ENCODE measurements around the gene ANAPC4. TPM values are rescaled to one million over a fixed set of nuclear protein-coding genes. Genes with fewer than 3 reads are reported as not detected.

Gene ANAPC4
- total RNA-seq, 2 donors from 2014 or later, result 41.0 to 41.1 TPM

- Histone ChIP-seq H3K36me3 (no peaks in the 10 kb centered on the region), H3K27me3 (replicated peaks; ENCODE audit: insufficient read depth) (no peaks in the 10 kb centered on the region), H3K27ac (no peak overlapping the region), H3K4me1 (ENCODE audit: control insufficient read depth in 1 of 2, low read depth in 2 of 2) (no peaks in the 10 kb centered on the region), H3K9me3 (no peaks in the 10 kb centered on the region), H3K4me3 (no peak overlapping the region)
- no peak for ATAC-seq (ENCODE audit: insufficient number of reproducible peaks, low FRiP score, low read depth)
- no peak for TF ChIP-seq CTCF (IDR thresholded peaks at IDR 0.05)
- no peak for DNase-seq (ENCODE audit: low spot score)
Observed at GRCh38 chr4:25449688-25450087, 72.6 kb downstream of the ANAPC4 start.

GRCh38 chr4:25450491-25450901, 73.4 kb downstream of the ANAPC4 start:
- DNase-seq (ENCODE audit: low spot score) (no peak), ATAC-seq (ENCODE audit: insufficient number of reproducible peaks, low FRiP score, low read depth) (no peak)
- H3K27ac ChIP-seq, result no peak overlapping the region
- H3K9me3 ChIP-seq, result no peaks in the 10 kb centered on the region
- no peaks in the 10 kb centered on the region for H3K27me3 ChIP-seq (replicated peaks; ENCODE audit: insufficient read depth)
- no peaks in the 10 kb centered on the region for H3K4me1 ChIP-seq (ENCODE audit: control insufficient read depth in 1 of 2, low read depth in 2 of 2)
- TF ChIP-seq CTCF (IDR thresholded peaks at IDR 0.05), result no peak
- no peaks in the 10 kb centered on the region for H3K36me3 ChIP-seq
- no peak overlapping the region for H3K4me3 ChIP-seq

- no peak for TF ChIP-seq CTCF (IDR thresholded peaks at IDR 0.05)
- Histone ChIP-seq H3K9me3 (no peaks in the 10 kb centered on the region), H3K27ac (no peak overlapping the region), H3K4me3 (no peak overlapping the region), H3K4me1 (ENCODE audit: control insufficient read depth in 1 of 2, low read depth in 2 of 2) (no peaks in the 10 kb centered on the region), H3K36me3 (no peaks in the 10 kb centered on the region), H3K27me3 (replicated peaks; ENCODE audit: insufficient read depth) (no peaks in the 10 kb centered on the region)
- ATAC-seq (ENCODE audit: insufficient number of reproducible peaks, low FRiP score, low read depth) (no peak), DNase-seq (ENCODE audit: low spot score) (no peak)
Observed at GRCh38 chr4:25451676-25452075, 74.6 kb downstream of the ANAPC4 start.

- no peak for TF ChIP-seq CTCF (IDR thresholded peaks at IDR 0.05)
- Histone ChIP-seq H3K4me3 (no peak overlapping the region), H3K9me3 (no peaks in the 10 kb centered on the region), H3K27me3 (replicated peaks; ENCODE audit: insufficient read depth) (no peaks in the 10 kb centered on the region), H3K4me1 (ENCODE audit: control insufficient read depth in 1 of 2, low read depth in 2 of 2) (no peaks in the 10 kb centered on the region), H3K36me3 (no peaks in the 10 kb centered on the region), H3K27ac (no peak overlapping the region)
- DNase-seq (ENCODE audit: low spot score) (no peak), ATAC-seq (ENCODE audit: insufficient number of reproducible peaks, low FRiP score, low read depth) (no peak)
Observed at GRCh38 chr4:25452081-25452480, 75.0 kb downstream of the ANAPC4 start.

- Histone ChIP-seq H3K36me3 (no peaks in the 10 kb centered on the region), H3K27ac (no peak overlapping the region), H3K4me1 (ENCODE audit: control insufficient read depth in 1 of 2, low read depth in 2 of 2) (no peaks in the 10 kb centered on the region), H3K27me3 (replicated peaks; ENCODE audit: insufficient read depth) (no peaks in the 10 kb centered on the region), H3K9me3 (no peaks in the 10 kb centered on the region), H3K4me3 (no peak overlapping the region)
- no peak for TF ChIP-seq CTCF (IDR thresholded peaks at IDR 0.05)
- no peak for DNase-seq (ENCODE audit: low spot score)
- no peak for ATAC-seq (ENCODE audit: insufficient number of reproducible peaks, low FRiP score, low read depth)
Observed at GRCh38 chr4:25454476-25454875, 77.4 kb downstream of the ANAPC4 start.
